IMR-90 (cell line): ENCODE results near the gene AANAT. TPM values are rescaled to one million over a fixed set of nuclear protein-coding genes. Genes with fewer than 3 reads are reported as not detected.

ENCODE experiments used
- CEBPB ChIP-seq: IDR thresholded peaks from 2 replicates; pipeline ENCODE4 v1.6.1; 2012; ENCODE audit warnings: low read depth, low read length, improper control_type of control experiment
- CHD1 ChIP-seq: IDR thresholded peaks from 2 replicates; pipeline ENCODE4 v1.6.1; 2012; ENCODE audit warnings: low read depth, low read length, improper control_type of control experiment
- FOS ChIP-seq: fragments of 150-350 bp; IDR thresholded peaks from 2 replicates; pipeline ENCODE4 v1.6.1; 2016; ENCODE audit warnings: low read depth, low read length
- RFX5 ChIP-seq: IDR thresholded peaks from 2 replicates; pipeline ENCODE4 v1.8.0; 2012; ENCODE audit warnings: low read depth, mild to moderate bottlenecking, low read length, moderate library complexity
- polyA plus RNA-seq, 3 experiments: library from polyadenylated mRNA; depleted of rRNA; stranded (reverse); fragments of >200 nt; gene quantifications; 2 replicates each; pipeline ENCODE4 v1.2.3, GENCODE V29; 2012; ENCODE audit warnings: low replicate concordance in 1 of 3
- total RNA-seq: library from RNA; depleted of rRNA; stranded (reverse); fragments of >200 nt; gene quantifications from 2 replicates; pipeline ENCODE4 v1.2.3, GENCODE V29; 2012
- TF ChIP-seq, protein P1 (sequence below): fragments of 150-350 bp; IDR thresholded peaks from 2 replicates; pipeline ENCODE4 v1.6.1; 2016; ENCODE audit warnings: low read depth, mild to moderate bottlenecking, low read length, moderate library complexity, borderline replicate concordance

AANAT gene
- total and polyA plus RNA-seq, 2 of the 4 experiments (the other 2 are of a cell fraction), result 0.21 TPM; not detected in 1

DNA sequence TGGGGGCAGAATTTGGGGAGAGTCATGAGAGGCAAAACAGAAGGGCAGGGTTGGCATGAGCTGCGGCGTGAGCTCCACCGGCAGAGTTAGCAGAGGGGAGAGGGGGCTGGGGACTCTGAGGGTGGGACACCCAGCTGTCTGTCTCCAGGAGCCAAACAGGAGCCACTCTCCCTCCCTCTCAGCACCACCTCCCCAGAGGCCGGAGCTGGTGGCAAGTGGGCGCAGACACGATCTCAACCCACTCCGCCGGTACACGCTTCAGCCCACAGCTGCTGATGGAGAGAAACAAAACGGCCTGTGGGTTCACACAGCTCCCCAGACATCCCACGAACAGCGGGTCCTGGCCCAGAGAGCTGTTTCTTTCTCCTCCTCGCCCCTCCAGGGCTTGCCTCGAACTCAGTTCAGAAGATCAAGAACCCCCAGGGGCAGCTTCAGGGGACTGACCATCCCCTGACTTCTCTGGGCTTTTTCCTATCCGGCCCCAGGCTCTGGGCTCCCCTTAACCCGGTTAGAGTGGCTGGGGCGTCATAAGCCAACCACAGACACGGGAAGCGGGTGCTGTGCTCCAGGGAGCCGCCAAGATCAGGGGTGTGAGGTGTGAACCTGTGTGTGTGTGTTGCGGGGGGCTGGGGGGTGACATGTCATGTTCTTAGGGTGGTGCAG is 26.2 kb downstream of the AANAT start (continued):
- TF ChIP-seq, protein P1, sequence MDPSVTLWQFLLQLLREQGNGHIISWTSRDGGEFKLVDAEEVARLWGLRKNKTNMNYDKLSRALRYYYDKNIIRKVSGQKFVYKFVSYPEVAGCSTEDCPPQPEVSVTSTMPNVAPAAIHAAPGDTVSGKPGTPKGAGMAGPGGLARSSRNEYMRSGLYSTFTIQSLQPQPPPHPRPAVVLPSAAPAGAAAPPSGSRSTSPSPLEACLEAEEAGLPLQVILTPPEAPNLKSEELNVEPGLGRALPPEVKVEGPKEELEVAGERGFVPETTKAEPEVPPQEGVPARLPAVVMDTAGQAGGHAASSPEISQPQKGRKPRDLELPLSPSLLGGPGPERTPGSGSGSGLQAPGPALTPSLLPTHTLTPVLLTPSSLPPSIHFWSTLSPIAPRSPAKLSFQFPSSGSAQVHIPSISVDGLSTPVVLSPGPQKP, result no peak
- TF ChIP-seq CHD1 (no peak), CEBPB (no peak), FOS (no peak), RFX5 (no peak)
